Thyroid gland (tissue), 4 donors: ENCODE data around the gene B3GAT1.

Experiments used
- CTCF ChIP-seq, 6 experiments: fragments of 200-600 bp in 3 of 6; fragments of 450-650 bp in 3 of 6; sonication (generic) in 3 of 6; IDR thresholded peaks; one replicate each; pipeline ENCODE4 v1.5.1; 2016 to 2019; ENCODE audit warnings: antibody characterized with exemption in 6 of 6, mild to moderate bottlenecking in 2 of 6, inconsistent platforms in 1 of 6, moderate library complexity in 1 of 6
- POLR2A ChIP-seq, 2 donors: fragments of 450-650 bp; IDR thresholded peaks; one replicate each; pipeline ENCODE4 v1.6.1; 2017; ENCODE audit warnings: antibody characterized with exemption in 2 of 2, mild to moderate bottlenecking in 2 of 2, moderate library complexity in 1 of 2

GRCh38 chr11:134331354-134332188 lies 80.5 kb downstream of the B3GAT1 start, which contains the start of gene GLB1L2:
- no peak for TF ChIP-seq CTCF (IDR thresholded peaks at IDR 0.05)
- peak in 1 of 2 donors; percentile 33 for TF ChIP-seq POLR2A (IDR thresholded peaks at IDR 0.05)
